ENCODE data around the gene COX20.

DNA sequence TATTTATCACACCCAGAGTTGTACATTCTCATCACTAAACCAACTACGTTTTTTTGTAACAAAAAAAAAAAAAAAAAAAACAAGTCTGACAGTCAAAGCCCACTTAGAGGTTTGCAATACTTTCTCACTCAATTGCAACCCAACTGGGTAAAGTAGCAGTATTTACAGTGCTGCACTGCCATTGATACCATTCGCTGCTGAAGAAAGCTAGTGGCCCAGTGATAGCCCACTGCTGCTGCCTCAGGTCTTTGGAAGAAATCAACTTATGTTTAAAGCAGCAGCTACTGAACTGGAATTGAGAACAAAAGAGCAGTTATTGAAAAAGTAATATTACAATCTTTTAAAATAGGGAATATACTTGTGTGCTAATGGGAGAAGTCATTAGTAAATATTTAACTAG is 26.2 kb downstream of the COX20 start:
- TF ChIP-seq POLR2AphosphoS5 (IDR thresholded peaks at IDR 0.05) = no peak
- TF ChIP-seq POLR2A (IDR thresholded peaks at IDR 0.05) = no peak

Measured in stomach (tissue), 4 donors.